OCI-M2 (cell line): Measurements from ENCODE around the gene EXD3.

Experiments used
- DNase-seq: peaks from one replicate; lab custom pipeline; 2025; ENCODE audit not compliant: unreplicated experiment; lab: John Stamatoyannopoulos, UW

EXD3 gene

GRCh38 chr9:137447722-137448601, 25.0 kb upstream of the EXD3 start:
- no peak for DNase-seq

GRCh38 chr9:137446851-137447471, 24.0 kb upstream of the EXD3 start:
- DNase-seq = no peak

- DNase-seq = no peak
Measured at GRCh38 chr9:137445930-137446431, 23.0 kb upstream of the EXD3 start.

- peak; percentile 17 for DNase-seq
Measured at GRCh38 chr9:137445275-137445807, 22.4 kb upstream of the EXD3 start.

- DNase-seq = no peak
Measured at GRCh38 chr9:137444106-137444790, 21.3 kb upstream of the EXD3 start.

- DNase-seq = no peak
Measured at GRCh38 chr9:137441935-137442321, 19.0 kb upstream of the EXD3 start.

- no peak for DNase-seq
Measured at GRCh38 chr9:137441289-137441934, 18.4 kb upstream of the EXD3 start, which contains the start of gene ENTPD8. Gene ENTPD8 (minus strand): TSS chr9:137441357. CDS start chr9:137438285, 3,072 bp downstream.

- no peak for DNase-seq
Measured at GRCh38 chr9:137439158-137439714, 16.3 kb upstream of the EXD3 start.

GRCh38 chr9:137438591-137439157, 15.7 kb upstream of the EXD3 start:
- no peak for DNase-seq

- DNase-seq = no peak
Measured at GRCh38 chr9:137437691-137438590, 15.0 kb upstream of the EXD3 start.

- DNase-seq = no peak
Measured at GRCh38 chr9:137436761-137437600, 14.0 kb upstream of the EXD3 start.

GRCh38 chr9:137435980-137436760, 13.2 kb upstream of the EXD3 start:
- no peak for DNase-seq

- no peak for DNase-seq
Measured at GRCh38 chr9:137435381-137435891, 12.5 kb upstream of the EXD3 start.

- no peak for DNase-seq
Measured at GRCh38 chr9:137434498-137435380, 11.8 kb upstream of the EXD3 start.

GRCh38 chr9:137433916-137434431, 11.0 kb upstream of the EXD3 start:
- no peak for DNase-seq

GRCh38 chr9:137433349-137433915, 10.5 kb upstream of the EXD3 start:
- DNase-seq = no peak
